NK-92 (cell line): ENCODE measurements around the gene PCDH1.

Source experiments
- DNase-seq: peaks from one replicate; lab custom pipeline; 2025; ENCODE audit not compliant: unreplicated experiment; lab: John Stamatoyannopoulos, UW

Gene PCDH1

DNA sequence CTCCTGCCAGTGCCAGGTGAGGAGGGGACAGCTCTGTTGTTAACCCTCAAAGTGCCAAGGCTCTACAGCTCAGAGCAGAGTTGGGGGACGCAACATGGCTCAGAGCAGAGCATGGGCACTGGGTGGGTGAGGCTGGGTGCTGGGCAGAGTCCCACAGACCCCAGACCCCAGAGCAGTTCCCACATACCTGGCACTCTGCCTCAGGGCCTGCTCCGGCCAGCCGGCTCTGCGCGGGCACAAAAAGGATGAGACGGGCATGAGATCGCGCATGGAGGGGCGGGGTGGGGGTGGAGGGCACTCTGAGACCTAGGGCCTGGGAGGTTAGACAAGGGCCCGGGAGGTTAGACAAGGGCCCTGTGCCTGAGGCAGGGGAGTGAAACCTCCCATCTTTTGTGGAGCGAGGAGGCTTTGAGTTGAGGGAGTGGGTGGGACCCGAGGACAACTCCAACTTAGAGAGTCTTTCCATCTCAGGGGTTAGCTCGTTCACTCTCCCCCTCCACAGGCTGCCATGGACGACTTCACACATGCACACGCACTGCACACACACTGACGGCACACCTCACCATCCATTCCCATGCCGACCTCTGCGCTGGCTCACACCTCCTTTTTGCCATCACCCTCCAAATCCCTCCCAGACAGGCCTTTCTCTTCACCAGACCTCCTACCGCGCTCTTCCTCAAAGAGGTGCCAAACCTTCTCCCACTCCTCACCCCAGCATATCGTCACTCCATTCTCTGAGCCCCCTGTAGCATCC, 22.0 kb downstream of the PCDH1 start:
- DNase-seq: no peak

- DNase-seq: no peak
Observed at GRCh38 chr5:141855265-141856036, 22.8 kb downstream of the PCDH1 start.

GRCh38 chr5:141853895-141854626, 24.1 kb downstream of the PCDH1 start:
- DNase-seq: no peak

DNA sequence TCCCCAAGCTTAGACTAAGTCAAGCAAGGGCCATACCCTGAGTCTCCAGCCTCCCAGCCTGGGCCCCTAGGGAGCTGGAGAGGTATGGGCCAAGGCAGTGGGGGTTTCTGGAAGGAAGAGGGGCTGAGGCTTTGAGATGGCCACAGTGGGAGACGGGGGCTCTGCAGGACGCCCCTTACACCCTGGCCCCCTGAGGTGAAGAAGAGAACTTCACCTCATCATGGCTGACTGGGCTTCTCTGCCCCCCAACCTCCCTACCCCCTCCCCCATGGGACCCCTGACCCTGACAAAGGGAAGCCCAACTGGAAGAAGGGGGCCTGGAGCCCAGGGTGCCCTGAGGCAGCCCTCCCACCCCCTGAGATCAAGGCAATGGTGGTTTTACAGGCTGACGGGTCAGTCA, 25.8 kb downstream of the PCDH1 start:
- DNase-seq: no peak

DNA sequence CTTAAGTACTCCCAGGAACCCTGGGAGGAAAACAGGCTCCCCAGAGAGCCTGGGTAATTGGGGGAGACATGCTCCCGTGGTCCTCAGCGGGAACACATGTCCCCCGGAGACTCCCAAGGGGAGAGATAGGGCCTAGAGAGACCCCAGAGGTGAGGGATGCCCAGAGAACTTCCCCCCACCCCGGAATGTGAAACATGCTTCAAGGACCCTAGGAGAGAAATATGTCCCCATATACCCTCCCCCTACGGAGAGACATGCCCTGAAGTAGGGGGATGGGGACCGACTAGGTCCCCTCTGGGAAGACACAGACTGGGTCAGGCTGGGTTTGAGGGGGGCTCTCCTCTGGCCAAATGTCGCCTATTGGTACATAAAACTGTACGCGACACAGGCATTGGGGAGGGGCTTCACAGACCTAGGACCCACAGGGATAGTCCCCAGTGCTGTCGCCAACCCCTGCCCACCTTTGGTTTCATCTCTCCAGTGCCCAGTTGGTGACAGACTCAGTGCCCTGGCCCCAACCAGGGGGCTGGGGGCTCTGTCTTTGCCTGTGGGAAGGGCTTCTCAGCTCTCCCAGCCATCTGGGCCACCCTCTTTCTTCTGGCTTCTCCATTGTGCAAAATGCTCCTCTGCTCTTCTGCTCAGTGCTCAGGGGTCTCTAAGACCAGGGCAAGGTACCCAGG, 26.9 kb downstream of the PCDH1 start:
- DNase-seq: no peak

DNA sequence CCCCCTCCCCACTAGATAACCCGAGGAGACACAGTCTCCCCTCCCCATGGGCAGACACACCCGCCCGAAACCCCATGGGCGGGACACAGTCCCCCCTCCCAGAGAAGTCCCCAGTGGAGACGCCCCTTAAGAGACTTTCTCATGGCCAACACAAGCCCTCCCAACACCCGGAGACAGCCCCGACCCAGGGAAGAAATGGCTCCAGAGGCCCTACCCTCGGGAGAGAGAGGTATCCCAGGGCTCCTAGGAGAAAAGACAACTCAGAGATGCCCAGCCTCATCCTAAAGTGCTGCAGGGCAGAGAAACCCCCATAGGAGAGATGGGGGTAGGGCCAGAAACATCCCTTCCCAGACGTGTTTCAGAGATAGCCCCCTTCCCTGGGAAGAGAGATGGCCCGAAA, 27.4 kb downstream of the PCDH1 start:
- no peak for DNase-seq

- no peak for DNase-seq
Observed at GRCh38 chr5:141850244-141850768, 27.9 kb downstream of the PCDH1 start.

GRCh38 chr5:141849415-141850243, 28.6 kb downstream of the PCDH1 start:
- DNase-seq: no peak

DNA sequence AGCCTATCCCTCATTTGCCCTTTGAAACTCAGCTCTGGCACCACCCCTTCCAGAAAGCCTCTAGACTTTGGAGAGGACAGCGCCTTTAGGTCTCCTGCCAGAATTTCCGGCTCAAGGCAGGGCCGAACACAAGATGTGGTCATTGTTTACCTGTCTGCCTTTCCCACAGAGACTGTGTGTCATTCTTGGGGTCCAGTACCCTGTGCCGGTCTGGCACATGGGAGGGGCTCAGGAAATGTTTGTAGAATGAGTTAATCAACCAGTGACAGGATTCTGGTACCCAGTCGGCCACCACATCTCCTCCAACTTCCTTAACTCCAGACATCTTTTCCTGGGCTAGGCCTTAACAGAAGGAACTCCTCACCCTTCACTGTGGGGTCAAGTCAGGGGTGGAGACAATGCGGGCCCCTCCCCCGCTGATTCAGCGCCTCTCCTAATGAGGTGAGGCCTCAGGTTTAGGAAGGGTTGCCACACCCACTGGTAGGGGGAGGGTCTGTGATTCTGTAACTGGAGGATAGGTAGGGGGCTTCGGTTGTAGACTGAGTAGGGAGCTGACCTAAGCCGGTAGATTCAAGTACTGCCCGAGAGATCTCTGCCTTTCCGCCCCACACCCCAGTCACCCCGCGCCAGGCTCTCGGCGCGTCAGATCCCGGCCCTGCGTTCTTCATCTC, 29.3 kb downstream of the PCDH1 start:
- no peak for DNase-seq

DNA sequence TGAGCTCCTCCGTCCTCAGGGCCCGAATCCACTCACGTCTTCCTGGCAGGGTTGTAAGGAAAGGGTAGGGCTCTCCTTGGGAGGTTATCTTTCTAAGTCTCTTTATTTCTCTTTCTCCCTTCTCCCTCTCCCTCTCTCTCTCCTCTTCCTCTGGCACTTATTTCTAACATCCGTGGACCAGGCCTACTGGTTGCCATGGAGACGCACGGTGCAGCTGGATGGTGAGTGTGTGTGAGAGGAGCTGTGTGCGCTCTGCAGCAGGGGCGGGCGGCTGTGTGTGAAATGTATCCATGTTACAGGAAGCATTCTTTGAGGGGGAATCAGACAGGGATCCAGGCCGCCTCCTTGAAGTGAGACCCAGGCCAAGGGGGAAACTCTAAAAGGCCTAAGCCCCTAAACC, 32.2 kb downstream of the PCDH1 start:
- no peak for DNase-seq

DNA sequence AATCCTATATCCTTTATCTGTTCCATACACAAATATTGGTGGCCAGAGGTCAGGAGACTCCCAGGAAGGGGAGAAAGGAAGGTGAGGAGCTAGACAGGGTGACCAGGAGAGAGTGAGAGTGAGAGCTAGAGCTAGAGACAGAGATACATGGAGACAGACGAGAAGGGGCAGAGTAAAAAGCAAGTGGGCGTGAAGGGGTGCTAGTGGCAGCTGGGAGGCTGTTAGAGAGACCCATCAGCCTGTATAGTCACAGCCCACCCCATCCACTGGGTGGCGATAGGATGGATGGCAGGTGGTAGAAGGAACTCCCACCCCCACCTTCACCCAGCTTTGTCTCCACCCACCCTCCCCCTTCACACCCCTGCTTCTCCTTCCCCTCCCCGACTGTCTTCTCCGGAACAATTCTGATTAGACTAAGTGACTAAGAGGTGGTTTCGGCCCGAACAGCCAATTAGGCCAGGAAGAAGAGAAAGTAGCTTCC, 32.8 kb downstream of the PCDH1 start:
- no peak for DNase-seq

- no peak for DNase-seq
Observed at GRCh38 chr5:141844414-141845097, 33.7 kb downstream of the PCDH1 start.

DNA sequence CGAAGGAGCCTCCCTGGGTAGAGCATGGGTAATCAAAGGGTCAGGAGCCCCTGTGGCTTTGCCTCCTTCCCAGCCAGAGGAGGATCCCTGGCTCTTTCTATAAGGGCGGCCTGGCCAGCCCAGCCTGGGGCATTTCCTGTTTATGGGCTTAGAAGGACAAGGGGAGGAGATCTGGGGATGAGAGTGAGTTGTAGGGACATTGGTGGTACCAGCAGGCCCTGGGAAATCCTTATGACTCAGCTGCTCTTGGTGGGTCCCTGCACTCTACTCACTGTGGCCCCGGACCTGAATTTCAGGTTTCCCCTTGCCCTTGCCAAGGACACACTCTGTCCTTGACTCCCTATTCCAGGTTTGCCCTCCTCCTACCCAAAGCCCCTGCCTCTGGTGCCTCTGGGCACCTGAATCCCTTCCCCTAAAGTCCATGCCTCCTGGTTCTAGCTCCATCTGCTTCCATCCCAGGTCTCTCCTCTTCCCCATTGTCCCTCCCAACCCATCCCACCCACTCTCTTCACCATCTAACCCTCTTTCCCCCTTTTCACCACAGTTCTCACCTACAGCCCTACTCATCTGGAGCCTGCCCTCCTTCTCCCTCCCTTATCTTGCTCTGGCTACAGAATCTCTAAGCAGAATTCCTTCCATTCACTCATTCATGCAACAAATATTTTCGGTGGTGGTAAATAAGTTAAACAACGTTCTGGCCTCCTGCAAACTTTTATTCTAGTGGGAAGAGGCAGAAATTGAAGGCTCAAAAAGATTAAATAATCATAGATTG, 34.9 kb downstream of the PCDH1 start:
- no peak for DNase-seq

- DNase-seq: no peak
Observed at GRCh38 chr5:141841378-141842180, 36.6 kb downstream of the PCDH1 start.

GRCh38 chr5:141840826-141841360, 37.3 kb downstream of the PCDH1 start:
- DNase-seq: no peak

DNA sequence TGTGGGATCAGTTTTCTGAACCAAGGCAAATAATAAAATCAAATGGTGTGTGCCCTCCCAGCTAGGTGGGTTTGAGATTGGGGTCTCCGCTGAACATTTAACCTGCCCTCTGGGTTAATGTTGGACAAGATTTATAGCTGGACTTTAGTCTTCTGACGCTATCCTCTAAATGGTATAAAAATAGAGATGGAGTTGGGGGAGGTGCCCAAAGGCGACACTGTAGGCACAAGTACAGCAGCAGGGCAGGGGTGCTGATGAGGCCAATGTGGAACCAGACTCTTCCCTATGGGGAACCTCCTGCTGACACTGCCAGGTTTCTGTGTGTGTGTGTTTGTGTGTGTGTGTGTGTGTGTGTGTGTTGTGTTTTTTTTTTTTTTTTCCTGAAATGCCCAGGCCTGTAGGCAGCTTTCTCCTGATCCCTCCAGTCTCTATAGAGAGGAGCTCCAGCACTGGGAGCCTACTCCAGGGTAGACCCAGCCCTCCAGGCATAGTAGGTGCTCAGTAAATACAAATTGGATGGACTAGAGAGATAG, 37.9 kb downstream of the PCDH1 start:
- no peak for DNase-seq

DNA sequence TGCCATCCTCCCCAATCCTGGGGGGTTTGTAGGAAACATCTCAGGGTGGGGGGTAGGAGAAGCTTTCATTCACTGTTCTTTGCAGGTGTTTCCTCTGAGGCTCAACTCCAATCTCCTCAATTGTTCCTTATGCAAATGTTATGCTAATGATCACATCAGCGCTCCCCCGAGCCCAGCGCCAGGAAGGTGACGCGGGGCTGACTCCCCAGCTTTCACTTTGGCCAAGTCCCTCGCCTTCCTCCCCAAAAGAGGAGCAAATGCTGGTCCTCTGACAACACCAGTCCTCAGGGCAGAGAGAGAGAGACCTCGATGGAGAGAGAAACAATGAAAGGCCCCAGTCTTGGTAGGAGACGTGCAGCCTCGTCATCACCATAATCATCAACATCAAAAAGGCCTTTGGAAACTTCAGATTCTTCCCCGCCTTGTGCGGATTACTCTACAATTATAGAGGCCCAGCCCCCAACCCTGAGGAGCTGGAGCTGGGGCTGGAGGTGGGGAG, 39.1 kb downstream of the PCDH1 start:
- DNase-seq: no peak
